Measurements from ENCODE around the gene DENND1B.

DNA sequence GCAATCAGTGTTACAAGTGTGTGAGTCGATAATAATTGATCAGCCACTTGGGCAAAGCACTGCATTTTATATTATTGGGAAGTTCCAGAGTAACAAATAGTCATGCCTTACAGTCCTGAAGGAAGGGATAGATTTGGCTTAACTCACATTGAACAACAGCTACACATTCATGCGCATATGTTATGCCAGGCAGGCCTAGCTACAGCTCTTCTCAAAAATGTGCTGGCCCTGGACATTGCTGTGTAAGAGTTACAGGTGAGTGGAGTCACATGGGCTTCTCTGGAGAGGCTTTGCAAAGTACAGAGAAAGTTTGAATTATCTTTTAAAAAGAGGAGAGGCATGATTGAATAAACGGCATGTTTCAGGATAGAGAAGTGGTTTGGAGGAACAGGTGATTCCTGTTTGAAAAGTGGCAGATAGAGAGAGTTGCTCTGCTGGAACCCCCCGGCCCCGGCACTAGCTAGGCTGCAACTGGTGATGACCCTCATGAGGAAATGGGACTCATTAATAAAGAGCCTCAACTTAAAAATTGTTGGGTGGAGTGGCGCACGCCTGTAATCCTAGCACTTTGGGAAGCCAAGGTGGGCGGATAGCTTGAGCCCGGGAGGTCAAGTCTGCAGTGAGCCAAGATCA lies 306.6 kb downstream of the DENND1B start:
- TF ChIP-seq, protein P1, sequence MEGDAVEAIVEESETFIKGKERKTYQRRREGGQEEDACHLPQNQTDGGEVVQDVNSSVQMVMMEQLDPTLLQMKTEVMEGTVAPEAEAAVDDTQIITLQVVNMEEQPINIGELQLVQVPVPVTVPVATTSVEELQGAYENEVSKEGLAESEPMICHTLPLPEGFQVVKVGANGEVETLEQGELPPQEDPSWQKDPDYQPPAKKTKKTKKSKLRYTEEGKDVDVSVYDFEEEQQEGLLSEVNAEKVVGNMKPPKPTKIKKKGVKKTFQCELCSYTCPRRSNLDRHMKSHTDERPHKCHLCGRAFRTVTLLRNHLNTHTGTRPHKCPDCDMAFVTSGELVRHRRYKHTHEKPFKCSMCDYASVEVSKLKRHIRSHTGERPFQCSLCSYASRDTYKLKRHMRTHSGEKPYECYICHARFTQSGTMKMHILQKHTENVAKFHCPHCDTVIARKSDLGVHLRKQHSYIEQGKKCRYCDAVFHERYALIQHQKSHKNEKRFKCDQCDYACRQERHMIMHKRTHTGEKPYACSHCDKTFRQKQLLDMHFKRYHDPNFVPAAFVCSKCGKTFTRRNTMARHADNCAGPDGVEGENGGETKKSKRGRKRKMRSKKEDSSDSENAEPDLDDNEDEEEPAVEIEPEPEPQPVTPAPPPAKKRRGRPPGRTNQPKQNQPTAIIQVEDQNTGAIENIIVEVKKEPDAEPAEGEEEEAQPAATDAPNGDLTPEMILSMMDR (IDR thresholded peaks at IDR 0.05): no peak
- TF ChIP-seq POLR2AphosphoS5 (IDR thresholded peaks at IDR 0.05): no peak
